ENCODE measurements around the gene SNAI1.

SNAI1 gene

DNA sequence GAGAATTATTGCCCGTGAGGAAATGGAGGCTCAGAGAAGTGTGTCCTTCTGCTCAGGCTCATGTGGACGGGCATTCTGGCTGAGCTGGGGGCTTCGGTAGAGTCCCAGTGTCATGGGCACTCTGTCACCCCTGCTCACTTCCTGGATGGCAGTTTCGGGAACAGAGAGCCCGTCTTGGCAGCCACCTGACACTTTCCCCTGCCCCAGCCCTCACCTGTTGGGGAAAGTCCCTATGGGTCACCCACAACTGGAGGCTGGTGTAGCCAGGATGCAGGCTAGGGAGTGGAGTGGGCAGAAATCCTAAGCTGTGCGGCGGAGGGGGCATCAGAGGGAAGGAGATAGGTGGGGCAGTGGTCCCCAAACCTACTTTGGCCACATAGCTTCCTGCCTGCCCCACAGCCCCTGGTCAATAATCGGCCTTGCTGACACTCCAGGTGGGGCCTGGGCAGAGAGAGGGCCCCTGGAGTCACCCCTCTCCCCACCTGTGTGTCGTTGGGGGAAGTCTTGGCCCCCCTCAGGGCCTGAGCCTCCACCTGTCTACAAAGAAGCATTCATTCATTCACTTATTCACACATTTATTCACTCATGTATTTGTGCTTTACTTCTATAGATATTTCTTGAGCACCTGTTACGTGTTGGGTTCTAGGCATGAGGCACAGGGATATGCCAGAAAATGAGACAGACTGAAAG lies 40.5 kb downstream of the SNAI1 start:
- Histone ChIP-seq H3K4me3 (ENCODE audit: insufficient read depth, low read length, poor library complexity, severe bottlenecking) (no peak overlapping the region), H3K36me3 (ENCODE audit: low read length) (no peaks in the 10 kb centered on the region), H3F3A (ENCODE audit: insufficient read depth) (no peaks in the 10 kb centered on the region), H3K9me3 (ENCODE audit: insufficient read depth, low read length) (no peaks in the 10 kb centered on the region), H3K27ac (ENCODE audit: low read depth, low read length) (no peak overlapping the region), H3K4me2 (ENCODE audit: low read depth, low read length, poor library complexity, severe bottlenecking) (no peak overlapping the region), H2AFZ (ENCODE audit: low read depth, low read length, severe bottlenecking) (no peak overlapping the region), H3K79me2 (ENCODE audit: insufficient read depth, low read length) (no peaks in the 10 kb centered on the region), H3K9ac (ENCODE audit: low read length) (no peak overlapping the region), H3K9me2 (replicated peaks; ENCODE audit: insufficient read depth, low read length) (no peaks in the 10 kb centered on the region), H3K27me3 (ENCODE audit: low read length) (no peaks in the 10 kb centered on the region), H4K20me1 (ENCODE audit: low read depth, low read length) (no peaks in the 10 kb centered on the region)
- TF ChIP-seq EZH2phosphoT487 (conservative IDR thresholded peaks at IDR 0.05; ENCODE audit: low read length) = no peak
- TF ChIP-seq, protein P1, sequence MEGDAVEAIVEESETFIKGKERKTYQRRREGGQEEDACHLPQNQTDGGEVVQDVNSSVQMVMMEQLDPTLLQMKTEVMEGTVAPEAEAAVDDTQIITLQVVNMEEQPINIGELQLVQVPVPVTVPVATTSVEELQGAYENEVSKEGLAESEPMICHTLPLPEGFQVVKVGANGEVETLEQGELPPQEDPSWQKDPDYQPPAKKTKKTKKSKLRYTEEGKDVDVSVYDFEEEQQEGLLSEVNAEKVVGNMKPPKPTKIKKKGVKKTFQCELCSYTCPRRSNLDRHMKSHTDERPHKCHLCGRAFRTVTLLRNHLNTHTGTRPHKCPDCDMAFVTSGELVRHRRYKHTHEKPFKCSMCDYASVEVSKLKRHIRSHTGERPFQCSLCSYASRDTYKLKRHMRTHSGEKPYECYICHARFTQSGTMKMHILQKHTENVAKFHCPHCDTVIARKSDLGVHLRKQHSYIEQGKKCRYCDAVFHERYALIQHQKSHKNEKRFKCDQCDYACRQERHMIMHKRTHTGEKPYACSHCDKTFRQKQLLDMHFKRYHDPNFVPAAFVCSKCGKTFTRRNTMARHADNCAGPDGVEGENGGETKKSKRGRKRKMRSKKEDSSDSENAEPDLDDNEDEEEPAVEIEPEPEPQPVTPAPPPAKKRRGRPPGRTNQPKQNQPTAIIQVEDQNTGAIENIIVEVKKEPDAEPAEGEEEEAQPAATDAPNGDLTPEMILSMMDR (IDR thresholded peaks at IDR 0.05; ENCODE audit: insufficient read depth, low read length, poor library complexity, severe bottlenecking) = no peak

DNA sequence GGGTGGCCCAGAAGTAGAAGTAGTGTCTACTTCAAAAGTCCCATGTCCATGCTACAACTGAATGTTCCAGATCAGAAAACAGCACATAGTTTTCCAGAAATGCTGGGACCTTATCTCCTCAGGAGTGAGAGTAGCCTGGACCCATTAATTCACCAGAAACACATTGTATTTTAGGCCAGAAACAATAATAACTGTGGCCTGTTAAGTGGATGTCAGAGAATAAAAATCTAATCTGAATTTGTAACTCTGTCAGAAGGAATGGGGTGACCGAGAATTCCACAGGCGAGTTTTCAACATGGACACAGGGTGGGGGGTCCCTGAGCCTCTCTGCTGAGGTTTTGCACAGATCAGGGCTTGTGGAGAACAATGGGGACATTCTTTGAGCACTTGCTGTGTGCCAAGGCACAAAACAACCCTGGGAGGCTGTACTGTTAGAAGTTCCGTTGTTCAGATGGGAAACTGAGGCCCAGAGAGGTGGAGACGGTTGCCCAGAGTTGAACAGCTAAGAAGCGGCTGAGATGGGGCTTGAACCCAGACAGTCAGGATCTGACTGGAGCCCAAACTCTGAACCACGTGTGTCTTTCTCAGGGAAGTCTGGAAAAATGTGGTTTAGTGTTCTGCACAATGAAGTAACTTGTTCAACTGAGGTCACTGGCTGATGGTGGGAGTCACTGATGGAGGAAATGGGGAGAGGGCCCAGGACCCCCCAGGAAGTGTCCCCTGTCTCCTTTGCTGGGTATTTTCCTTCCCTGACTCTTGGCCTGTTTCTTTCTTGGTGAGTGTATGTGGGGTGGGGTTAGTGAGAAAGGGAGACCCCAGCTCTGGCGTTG lies 44.2 kb downstream of the SNAI1 start:
- no peaks in the 10 kb centered on the region for H3K9me2 ChIP-seq (replicated peaks; ENCODE audit: insufficient read depth, low read length)
- no peak for TF ChIP-seq EZH2phosphoT487 (conservative IDR thresholded peaks at IDR 0.05; ENCODE audit: low read length)
- TF ChIP-seq, protein P1 (IDR thresholded peaks at IDR 0.05; ENCODE audit: insufficient read depth, low read length, poor library complexity, severe bottlenecking) = no peak
- no peaks in the 10 kb centered on the region for H3F3A ChIP-seq (ENCODE audit: insufficient read depth)
- no peaks in the 10 kb centered on the region for H3K36me3 ChIP-seq (ENCODE audit: low read length)
- H3K4me2 ChIP-seq (ENCODE audit: low read depth, low read length, poor library complexity, severe bottlenecking) = no peak overlapping the region
- no peaks in the 10 kb centered on the region for H3K27me3 ChIP-seq (ENCODE audit: low read length)
- H3K9ac ChIP-seq (ENCODE audit: low read length) = no peak overlapping the region
- H3K27ac ChIP-seq (ENCODE audit: low read depth, low read length) = no peak overlapping the region
- H2AFZ ChIP-seq (ENCODE audit: low read depth, low read length, severe bottlenecking) = no peak overlapping the region
- H3K9me3 ChIP-seq (ENCODE audit: insufficient read depth, low read length) = no peaks in the 10 kb centered on the region
- no peaks in the 10 kb centered on the region for H3K79me2 ChIP-seq (ENCODE audit: insufficient read depth, low read length)
- H3K4me3 ChIP-seq (ENCODE audit: insufficient read depth, low read length, poor library complexity, severe bottlenecking) = no peak overlapping the region
- H4K20me1 ChIP-seq (ENCODE audit: low read depth, low read length) = no peaks in the 10 kb centered on the region

DNA sequence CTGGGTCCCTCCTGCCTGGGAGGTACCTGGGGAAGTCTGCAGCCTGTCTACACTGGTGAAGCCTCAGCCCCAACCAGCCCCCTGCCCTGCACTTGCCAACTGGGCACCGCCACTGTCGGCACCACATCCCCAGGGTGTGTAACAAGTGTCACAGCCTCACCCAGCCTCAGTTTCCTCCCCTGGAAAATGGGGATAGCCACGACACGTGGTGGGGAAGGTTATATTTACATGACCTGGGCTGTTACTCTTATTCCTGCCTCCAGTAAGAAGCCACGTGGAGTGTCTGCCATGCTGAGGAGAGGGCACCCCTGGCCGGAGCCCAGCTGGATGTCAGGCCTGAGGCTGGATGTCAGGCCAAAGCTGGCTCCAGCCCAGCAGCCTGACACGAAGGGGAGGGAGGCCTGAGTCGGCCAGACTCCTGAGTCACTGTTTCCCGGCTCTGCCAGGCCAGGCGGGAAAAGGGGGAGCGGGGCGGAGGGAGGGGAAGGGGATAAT lies 44.9 kb downstream of the SNAI1 start:
- no peaks in the 10 kb centered on the region for H3K9me3 ChIP-seq (ENCODE audit: insufficient read depth, low read length)
- H3F3A ChIP-seq (ENCODE audit: insufficient read depth) = no peaks in the 10 kb centered on the region
- no peak overlapping the region for H3K9ac ChIP-seq (ENCODE audit: low read length)
- no peak overlapping the region for H3K4me3 ChIP-seq (ENCODE audit: insufficient read depth, low read length, poor library complexity, severe bottlenecking)
- H3K79me2 ChIP-seq (ENCODE audit: insufficient read depth, low read length) = no peaks in the 10 kb centered on the region
- no peak overlapping the region for H3K27ac ChIP-seq (ENCODE audit: low read depth, low read length)
- no peak overlapping the region for H2AFZ ChIP-seq (ENCODE audit: low read depth, low read length, severe bottlenecking)
- no peaks in the 10 kb centered on the region for H3K36me3 ChIP-seq (ENCODE audit: low read length)
- H3K9me2 ChIP-seq (replicated peaks; ENCODE audit: insufficient read depth, low read length) = no peaks in the 10 kb centered on the region
- no peak overlapping the region for H3K4me2 ChIP-seq (ENCODE audit: low read depth, low read length, poor library complexity, severe bottlenecking)
- TF ChIP-seq, protein P1 (IDR thresholded peaks at IDR 0.05; ENCODE audit: insufficient read depth, low read length, poor library complexity, severe bottlenecking) = no peak
- TF ChIP-seq EZH2phosphoT487 (conservative IDR thresholded peaks at IDR 0.05; ENCODE audit: low read length) = no peak
- no peaks in the 10 kb centered on the region for H3K27me3 ChIP-seq (ENCODE audit: low read length)
- H4K20me1 ChIP-seq (ENCODE audit: low read depth, low read length) = no peaks in the 10 kb centered on the region
